Left ventricle myocardium inferior (tissue), 1 donor: Measurements from ENCODE around the gene SGCD. TPM values are rescaled to one million over a fixed set of nuclear protein-coding genes. Genes with fewer than 3 reads are reported as not detected.

Experiments
- DNase-seq: peaks from one replicate; pipeline ENCODE4 v3.0.0-alpha.2; 2020
- H3K27ac ChIP-seq: fragments of 200-600 bp; replicated peaks from 2 replicates; pipeline ENCODE4 v1.8.0; 2021
- H3K27me3 ChIP-seq: fragments of 200-600 bp; 2 replicates; pipeline ENCODE4 v1.8.0; 2021; ENCODE audit warnings: low read depth
- H3K36me3 ChIP-seq: fragments of 200-600 bp; 2 replicates; pipeline ENCODE4 v1.8.0; 2021
- H3K4me1 ChIP-seq: fragments of 200-600 bp; 2 replicates; pipeline ENCODE4 v1.8.0; 2021
- H3K4me3 ChIP-seq: fragments of 200-600 bp; 2 replicates; pipeline ENCODE4 v1.8.0; 2021; ENCODE audit warnings: mild to moderate bottlenecking, moderate library complexity
- H3K9me3 ChIP-seq: fragments of 200-600 bp; replicated peaks from 2 replicates; pipeline ENCODE4 v1.8.0; 2021
- CTCF ChIP-seq: fragments of 200-600 bp; IDR thresholded peaks from 2 replicates; pipeline ENCODE4 v1.8.0; 2021; ENCODE audit warnings: antibody characterized with exemption, mild to moderate bottlenecking, borderline replicate concordance
- intact Hi-C: fragments of 100-400 bp; cut with micrococcal nuclease; formaldehyde crosslinking; loops from one replicate; pipeline ENCODE4 v1.11.0; 2022
- total RNA-seq: library from RNA; stranded (reverse); fragmentation: NEBNext Ultra II Directional; extraction: Animal tissue kit (Norgen Biotek cat#: 25700); gene quantifications from one replicate; pipeline ENCODE4 v1.2.1, GENCODE V29; 2021
- donor health status: DM: no; HTN: yes; CAD: no; lungs with severe emphysema.

The SGCD gene
- total RNA-seq, 1 donor from 2014 or later: 98.7 TPM

- DNase-seq: no peak
- H3K27me3 ChIP-seq: no peaks in the 10 kb centered on the region
- H3K4me3 ChIP-seq: no peak overlapping the region
- no peak for TF ChIP-seq CTCF
- H3K9me3 ChIP-seq: no peaks in the 10 kb centered on the region
- H3K27ac ChIP-seq: no peak overlapping the region
- no peaks in the 10 kb centered on the region for H3K36me3 ChIP-seq
- peaks cover 27% of the 10 kb centered on the region for H3K4me1 ChIP-seq
- intact Hi-C loops: no loop called here
These were observed 377.2 kb downstream of the SGCD start for GRCh38 chr5:156704139-156704538.

DNA sequence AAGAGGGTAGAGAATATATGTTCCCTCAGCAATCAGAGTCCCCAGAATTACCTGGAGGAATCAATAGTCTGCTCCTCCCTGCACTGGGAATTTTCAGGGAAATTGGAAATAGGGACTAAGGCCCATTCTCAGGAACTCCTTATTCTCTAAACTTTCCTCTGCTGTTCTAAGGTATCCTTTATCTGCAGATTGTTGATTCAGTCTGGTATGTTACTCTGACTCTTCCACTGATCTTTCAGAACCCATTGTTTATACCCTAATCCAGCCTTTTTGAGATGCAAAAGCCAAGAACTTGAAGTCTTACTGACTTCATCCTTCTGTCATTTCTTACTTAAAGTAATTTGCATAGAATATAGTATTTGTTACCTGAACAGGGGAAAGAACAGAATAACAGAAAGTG, 379.7 kb downstream of the SGCD start:
- Histone ChIP-seq H3K27ac (no peak overlapping the region), H3K36me3 (no peaks in the 10 kb centered on the region), H3K9me3 (no peaks in the 10 kb centered on the region), H3K27me3 (no peaks in the 10 kb centered on the region), H3K4me1 (peaks cover 28% of the 10 kb centered on the region), H3K4me3 (no peak overlapping the region)
- TF ChIP-seq CTCF: no peak
- intact Hi-C loops: no loop called here
- DNase-seq: no peak

DNA sequence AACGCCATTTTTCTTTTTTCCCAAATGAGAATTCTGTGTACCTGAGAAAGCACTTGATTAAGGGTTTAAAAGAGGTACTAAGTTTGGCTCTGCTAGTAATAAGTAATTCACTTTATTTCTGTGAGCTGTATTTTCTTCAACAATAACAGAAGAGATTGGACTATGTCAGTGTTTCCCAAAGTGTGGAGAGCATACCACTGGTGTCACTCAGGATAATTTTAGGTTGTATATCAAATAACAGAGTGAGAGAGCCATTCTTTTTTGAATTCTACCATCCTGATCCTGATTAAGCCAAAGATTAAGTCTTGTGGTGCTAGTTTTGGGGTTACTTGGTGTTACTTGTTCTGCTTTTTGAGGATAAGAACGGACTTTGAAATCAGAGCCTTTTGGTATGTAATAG, 380.8 kb downstream of the SGCD start:
- no peaks in the 10 kb centered on the region for H3K27me3 ChIP-seq
- no peak overlapping the region for H3K4me3 ChIP-seq
- no peaks in the 10 kb centered on the region for H3K9me3 ChIP-seq
- no peaks in the 10 kb centered on the region for H3K36me3 ChIP-seq
- TF ChIP-seq CTCF: no peak
- intact Hi-C loops: no loop called here
- no peak overlapping the region for H3K27ac ChIP-seq
- H3K4me1 ChIP-seq: peaks cover 28% of the 10 kb centered on the region
- no peak for DNase-seq

DNA sequence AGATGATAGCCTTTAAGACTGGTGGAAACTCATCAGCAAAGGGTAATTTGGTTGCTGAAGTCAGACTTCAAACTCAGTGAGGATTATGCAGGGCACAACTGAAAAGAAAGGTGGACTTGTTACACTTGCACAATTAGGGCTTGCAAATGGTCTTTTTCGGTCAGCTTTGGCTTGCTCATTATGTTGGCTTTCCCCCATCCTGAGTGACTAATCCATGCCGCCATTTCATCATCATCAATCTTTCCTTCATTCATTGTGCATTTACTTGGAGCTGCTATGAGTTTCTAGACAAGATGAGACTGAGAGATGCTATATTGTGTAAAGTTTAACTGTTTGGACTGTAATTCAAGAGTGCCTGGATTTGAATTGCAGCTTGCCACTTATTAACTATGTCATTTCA, 388.3 kb downstream of the SGCD start:
- Histone ChIP-seq H3K9me3 (no peaks in the 10 kb centered on the region), H3K4me1 (no peaks in the 10 kb centered on the region), H3K4me3 (no peak overlapping the region), H3K27me3 (no peaks in the 10 kb centered on the region), H3K27ac (no peak overlapping the region), H3K36me3 (no peaks in the 10 kb centered on the region)
- intact Hi-C loops: no loop called here
- DNase-seq: no peak
- no peak for TF ChIP-seq CTCF

- no peak for TF ChIP-seq CTCF
- Histone ChIP-seq H3K36me3 (no peaks in the 10 kb centered on the region), H3K27me3 (no peaks in the 10 kb centered on the region), H3K4me1 (peaks cover 14% of the 10 kb centered on the region), H3K4me3 (no peak overlapping the region), H3K27ac (no peak overlapping the region), H3K9me3 (no peaks in the 10 kb centered on the region)
- intact Hi-C loops: no loop called here
- DNase-seq: no peak
These were observed 389.8 kb downstream of the SGCD start for GRCh38 chr5:156716591-156717380.
